GM12891 (cell line): ENCODE results near the gene OR8D4.

ENCODE experiments used
- DNase-seq: peaks from one replicate; pipeline ENCODE4 v3.0.0; 2011; ENCODE audit warnings: low spot score; ENCODE audit not compliant: insufficient read length
- FAIRE-seq: peaks from 2 replicates; lab custom pipeline; 2011; peaks lifted over from hg19 to GRCh38; lab: Jason Lieb, UNC
- PAX5 ChIP-seq: IDR thresholded peaks from 2 replicates; pipeline ENCODE4 v1.6.1; 2011; ENCODE audit warnings: low read length, moderate library complexity, mild to moderate bottlenecking; ENCODE audit not compliant: insufficient read depth, severe bottlenecking
- POLR2A ChIP-seq: IDR thresholded peaks from 2 replicates; pipeline ENCODE4 v1.6.1; 2011; ENCODE audit warnings: low read depth, low read length, control low read depth
- POLR2AphosphoS5 ChIP-seq: IDR thresholded peaks from 2 replicates; pipeline ENCODE4 v1.6.1; 2011; ENCODE audit warnings: low read depth, low read length, control low read depth
- POU2F2 ChIP-seq: IDR thresholded peaks from 2 replicates; pipeline ENCODE4 v1.6.1; 2011; ENCODE audit warnings: low read depth, mild to moderate bottlenecking, control low read depth, low read length, moderate library complexity
- SPI1 ChIP-seq: IDR thresholded peaks from 2 replicates; pipeline ENCODE4 v1.6.1; 2011; ENCODE audit warnings: low read depth, low read length, control low read depth
- TAF1 ChIP-seq: IDR thresholded peaks from 2 replicates; pipeline ENCODE4 v1.6.1; 2011; ENCODE audit warnings: low read depth, low read length, control low read depth

The OR8D4 gene

GRCh38 chr11:123905826-123906225 is 3.9 kb downstream of the OR8D4 start:
- TF ChIP-seq POU2F2 (no peak), TAF1 (no peak), PAX5 (no peak), POLR2A (no peak), SPI1 (no peak), POLR2AphosphoS5 (no peak)
- no peak for DNase-seq
- FAIRE-seq = no peak

GRCh38 chr11:123920943-123921342 is 19.0 kb downstream of the OR8D4 start:
- no peak for FAIRE-seq
- no peak for TF ChIP-seq TAF1

GRCh38 chr11:123924027-123924426 is 22.1 kb downstream of the OR8D4 start:
- no peak for FAIRE-seq
- no peak for DNase-seq
- TF ChIP-seq POU2F2 (no peak), POLR2A (no peak), SPI1 (no peak), PAX5 (no peak), TAF1 (no peak), POLR2AphosphoS5 (no peak)

More at GRCh38 chr11:123920943-123921342, 19.0 kb downstream of the OR8D4 start:
- no peak for DNase-seq

GRCh38 chr11:123939317-123939716 is 37.4 kb downstream of the OR8D4 start, which contains the start of gene OR4D5:
Gene OR4D5, plus strand, starts transcription at chr11:123939617. Its CDS starts 0 bp downstream, at chr11:123939617.
- no peak for FAIRE-seq
- TF ChIP-seq TAF1 (no peak), PAX5 (no peak), POLR2AphosphoS5 (no peak), POU2F2 (no peak), SPI1 (no peak), POLR2A (no peak)
- no peak for DNase-seq

- DNase-seq (no peak), FAIRE-seq (no peak)
- TF ChIP-seq SPI1 = no peak
- no peak for TF ChIP-seq POLR2A
- TF ChIP-seq PAX5 = no peak
- no peak for TF ChIP-seq POLR2AphosphoS5
- TF ChIP-seq POU2F2 = no peak
- no peak for TF ChIP-seq TAF1
Observed at GRCh38 chr11:123942413-123942812, 40.4 kb downstream of the OR8D4 start.

- TF ChIP-seq POLR2A (no peak), SPI1 (no peak), POLR2AphosphoS5 (no peak), POU2F2 (no peak), PAX5 (no peak), TAF1 (no peak)
- DNase-seq = no peak
- no peak for FAIRE-seq
Observed at GRCh38 chr11:123943738-123944137, 41.8 kb downstream of the OR8D4 start, which contains the start of gene OR6T1. Gene OR6T1, minus strand, starts transcription at chr11:123943838. Its CDS starts 0 bp downstream, at chr11:123943838.

GRCh38 chr11:123945132-123945531 is 43.2 kb downstream of the OR8D4 start:
- DNase-seq = no peak
- no peak for FAIRE-seq
- TF ChIP-seq POU2F2 = no peak
- no peak for TF ChIP-seq POLR2AphosphoS5
- TF ChIP-seq TAF1 = no peak
- no peak for TF ChIP-seq POLR2A
- no peak for TF ChIP-seq PAX5
- no peak for TF ChIP-seq SPI1

GRCh38 chr11:123956752-123957151 is 54.8 kb downstream of the OR8D4 start:
- TF ChIP-seq POLR2A = no peak
- no peak for TF ChIP-seq PAX5
- TF ChIP-seq SPI1 = no peak
- TF ChIP-seq TAF1 = no peak
- DNase-seq = no peak
- no peak for FAIRE-seq
